ENCODE measurements around the gene KCNC4.

KCNC4 gene

DNA sequence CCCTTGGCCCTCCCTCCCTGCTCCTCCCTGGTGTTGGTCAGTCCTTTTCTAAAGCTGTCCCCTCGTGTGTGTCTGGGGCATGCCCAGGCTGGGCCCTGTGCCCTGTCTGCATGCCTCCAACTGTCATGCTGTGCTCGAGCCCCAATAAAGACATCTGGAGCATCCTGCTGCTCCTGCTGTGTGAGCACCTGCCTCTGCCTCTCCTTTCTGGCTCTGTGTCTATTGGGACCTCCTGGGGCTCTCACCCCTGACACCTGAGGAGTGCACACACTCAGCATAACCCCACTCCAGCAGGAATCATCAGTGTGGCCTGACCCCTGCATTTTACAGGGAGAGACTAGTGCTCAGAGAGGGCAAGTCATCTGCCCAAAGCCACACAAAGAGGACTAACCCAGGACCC, 23.7 kb downstream of the KCNC4 start:
- DNase-seq = no peak

- DNase-seq = no peak
Measured at GRCh38 chr1:110234691-110235090, 24.6 kb downstream of the KCNC4 start.

DNA sequence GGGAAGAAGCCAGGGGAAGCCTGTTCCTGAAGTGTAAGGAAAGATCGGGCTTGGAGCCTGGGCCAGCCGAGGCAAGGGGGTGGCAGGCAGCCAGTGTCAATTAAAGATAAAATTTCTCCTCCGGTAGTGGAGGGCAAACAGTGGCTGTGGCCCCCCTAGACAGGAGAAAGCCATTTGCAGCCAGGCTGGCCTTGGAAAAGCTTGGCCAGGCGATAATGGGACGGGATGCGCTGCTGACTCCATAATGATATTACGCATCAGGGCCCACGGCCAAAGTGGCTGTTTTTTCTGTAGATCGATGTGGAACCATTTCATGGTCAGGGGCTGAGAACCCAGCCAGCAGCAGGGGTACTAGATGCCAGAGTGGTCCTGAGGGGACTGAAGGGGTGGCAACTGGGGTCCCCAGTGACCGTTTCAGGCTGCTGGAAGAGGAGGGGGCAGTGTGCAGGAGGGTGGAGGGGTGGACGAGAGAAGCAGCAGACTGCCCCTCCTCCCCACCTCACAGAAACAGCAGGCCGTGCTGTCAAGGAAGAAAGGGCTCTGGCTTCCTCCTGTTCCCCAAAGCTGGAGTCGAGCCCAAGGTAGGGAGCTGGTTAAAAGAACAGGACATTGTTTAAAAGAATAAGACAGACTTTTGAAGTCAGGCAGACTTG, 25.2 kb downstream of the KCNC4 start:
- no peak for DNase-seq

DNA sequence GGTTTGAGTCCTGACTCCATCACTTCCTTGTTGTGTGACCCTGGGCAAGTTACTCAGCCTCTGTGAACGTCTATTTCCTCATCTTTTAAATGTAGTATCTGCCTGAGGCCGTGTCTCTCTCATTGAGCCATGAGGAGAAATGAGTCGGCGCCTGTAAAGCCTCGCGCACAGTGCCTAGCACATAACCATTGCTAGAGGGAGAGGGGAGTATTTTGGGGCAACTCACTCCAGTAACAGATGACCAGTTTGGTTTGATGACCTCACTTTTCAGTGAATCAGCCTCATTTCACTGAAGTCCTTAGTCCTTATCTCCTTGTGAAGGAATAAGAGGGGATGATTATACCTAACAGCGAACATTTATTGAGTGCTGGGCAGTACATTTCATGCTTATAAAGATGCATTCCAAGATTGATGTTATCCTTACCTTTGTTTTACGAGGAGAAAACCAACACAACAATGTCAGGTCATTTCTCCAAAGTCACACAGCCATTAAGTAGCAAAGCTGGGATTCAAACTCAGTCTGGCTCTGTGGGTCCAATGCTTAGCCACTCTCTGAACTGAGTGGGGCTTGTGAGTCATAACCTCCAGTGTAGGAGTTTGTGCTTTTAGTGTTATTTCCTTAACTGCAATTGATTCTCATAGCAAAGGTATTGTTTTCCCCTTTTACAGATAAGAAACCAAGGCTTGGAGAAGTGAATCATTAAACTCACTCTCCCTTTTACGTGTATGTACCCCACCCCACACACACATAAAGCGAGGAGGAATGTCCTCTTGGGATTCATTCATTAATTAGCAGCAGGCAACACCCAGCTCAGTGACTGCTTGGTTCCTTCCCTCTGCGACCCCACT, 25.9 kb downstream of the KCNC4 start:
- no peak for DNase-seq

DNA sequence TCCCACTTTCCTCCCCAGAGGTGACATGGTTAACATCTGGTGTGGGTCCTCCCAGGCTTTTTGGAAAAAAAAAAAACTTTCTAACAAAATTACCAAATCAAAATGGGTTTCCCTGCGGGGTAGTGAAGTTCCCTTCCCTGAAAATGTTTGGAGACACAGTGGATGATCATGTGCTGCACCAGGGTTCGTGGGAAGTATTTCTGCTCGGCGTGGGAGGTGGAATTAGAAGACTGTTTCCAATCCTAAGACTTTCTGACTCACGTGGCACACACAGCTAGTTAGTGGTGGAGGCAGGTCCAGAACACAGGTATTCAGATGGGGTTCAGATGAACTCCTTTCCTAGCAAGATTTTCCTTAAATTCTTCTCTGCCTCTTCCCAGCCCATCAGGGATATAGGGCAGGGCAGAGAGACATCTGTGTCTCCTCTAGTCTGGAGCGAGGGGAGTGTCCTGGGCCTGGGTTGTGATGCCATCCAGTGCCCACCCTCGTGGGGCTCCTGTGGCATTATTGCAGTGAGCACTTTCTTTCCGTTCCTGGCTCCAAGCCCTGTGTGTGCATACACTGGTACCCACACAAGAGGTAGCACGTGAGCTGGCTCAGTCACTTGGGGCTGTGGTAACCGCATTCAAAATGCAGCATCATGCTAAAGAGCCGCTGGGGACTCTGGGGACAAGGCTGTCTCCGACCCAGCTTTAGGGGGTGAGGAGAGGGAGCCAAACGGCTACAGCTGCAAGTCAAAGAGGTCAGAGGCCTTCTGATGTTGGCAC, 27.5 kb downstream of the KCNC4 start:
- no peak for DNase-seq

DNA sequence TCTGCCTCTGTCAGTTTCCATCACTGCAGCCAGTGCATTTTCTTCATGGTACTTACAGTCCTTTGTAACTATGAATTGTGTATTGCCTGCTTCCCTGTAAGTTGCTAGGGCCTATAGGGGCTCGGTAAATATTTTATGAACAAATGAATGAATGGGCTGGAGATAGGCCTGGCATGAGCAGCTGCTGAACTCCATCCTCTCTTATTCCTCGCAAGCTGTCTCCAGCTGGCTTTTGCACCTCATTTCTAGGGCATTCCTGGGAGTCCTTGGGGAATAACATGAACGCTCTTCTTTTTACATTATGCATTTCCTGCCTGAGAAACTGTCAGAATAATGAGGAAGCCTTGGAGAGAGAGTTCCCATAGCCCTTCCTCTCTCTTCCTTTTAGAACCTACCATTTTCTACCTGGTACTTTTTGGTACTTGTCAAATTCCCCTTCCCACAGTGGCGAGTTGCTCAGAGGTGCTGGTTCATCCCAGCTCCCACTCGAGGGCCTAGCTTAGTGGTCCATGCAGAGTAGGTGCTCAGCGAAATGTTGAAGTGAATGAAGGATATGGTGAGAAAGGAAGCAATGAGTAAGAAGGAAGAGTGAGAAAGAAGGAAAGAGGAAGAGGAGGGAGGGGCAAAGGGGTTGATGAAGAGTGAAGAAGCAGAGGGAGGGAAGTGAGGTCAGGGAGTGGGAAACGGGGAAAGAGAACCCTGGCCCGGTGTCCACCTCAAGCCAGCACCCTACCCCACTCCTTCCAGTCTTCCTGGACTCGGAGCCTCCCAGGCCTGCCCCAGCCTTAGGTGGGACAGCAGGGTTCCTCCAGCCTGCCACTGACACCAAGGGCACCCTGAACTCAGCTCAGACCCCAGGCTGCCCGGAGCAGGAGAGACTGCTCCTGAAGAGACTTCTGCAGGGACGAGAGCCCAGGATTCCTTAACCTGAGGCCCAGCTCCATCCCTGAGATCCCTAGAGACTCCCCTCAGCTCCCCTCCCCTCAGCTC, 29.6 kb downstream of the KCNC4 start:
- no peak for DNase-seq

GRCh38 chr1:110240476-110241210, 30.5 kb downstream of the KCNC4 start:
- no peak for DNase-seq

GRCh38 chr1:110241516-110241915, 31.4 kb downstream of the KCNC4 start:
- no peak for DNase-seq

DNA sequence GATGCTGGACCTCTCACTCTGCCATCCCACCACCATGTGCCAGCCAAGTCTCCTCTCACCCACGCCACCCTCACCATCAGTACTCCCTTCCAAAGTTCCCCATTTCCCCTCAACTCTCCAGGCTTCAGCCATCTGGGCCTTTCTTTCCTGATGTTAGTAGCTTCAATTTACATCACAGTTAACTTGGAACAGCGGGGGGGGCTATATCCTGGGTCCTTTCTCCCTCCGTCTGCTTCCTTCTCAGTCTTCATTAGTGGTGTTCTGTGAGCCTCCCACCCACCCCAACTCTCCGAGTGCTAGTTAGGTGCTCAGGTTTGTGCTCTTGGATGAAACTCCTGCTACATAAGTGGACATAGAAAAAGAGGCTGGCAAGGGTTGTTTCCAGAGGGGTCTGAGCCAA, 31.9 kb downstream of the KCNC4 start:
- no peak for DNase-seq

DNA sequence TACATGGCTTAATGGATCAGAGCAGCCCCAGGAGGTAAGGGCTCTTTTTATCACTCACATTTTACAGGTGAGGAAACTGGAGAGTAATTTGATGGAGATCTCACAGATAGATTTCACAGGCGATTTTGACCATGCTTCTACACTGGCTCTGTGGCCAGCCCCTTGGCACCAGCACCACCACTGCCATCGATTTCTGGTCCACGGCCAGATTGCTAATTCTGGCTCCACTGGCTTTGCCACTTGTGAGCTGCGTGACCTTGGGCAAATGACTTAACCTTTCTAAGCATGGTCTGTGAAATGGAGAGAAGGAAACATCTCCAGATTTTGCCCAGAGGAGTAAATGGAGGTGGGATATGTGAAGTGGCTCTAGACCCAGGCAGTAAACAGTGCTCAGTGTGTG, 32.6 kb downstream of the KCNC4 start:
- DNase-seq = no peak

- no peak for DNase-seq
Measured at GRCh38 chr1:110243146-110243545, 33.0 kb downstream of the KCNC4 start.

DNA sequence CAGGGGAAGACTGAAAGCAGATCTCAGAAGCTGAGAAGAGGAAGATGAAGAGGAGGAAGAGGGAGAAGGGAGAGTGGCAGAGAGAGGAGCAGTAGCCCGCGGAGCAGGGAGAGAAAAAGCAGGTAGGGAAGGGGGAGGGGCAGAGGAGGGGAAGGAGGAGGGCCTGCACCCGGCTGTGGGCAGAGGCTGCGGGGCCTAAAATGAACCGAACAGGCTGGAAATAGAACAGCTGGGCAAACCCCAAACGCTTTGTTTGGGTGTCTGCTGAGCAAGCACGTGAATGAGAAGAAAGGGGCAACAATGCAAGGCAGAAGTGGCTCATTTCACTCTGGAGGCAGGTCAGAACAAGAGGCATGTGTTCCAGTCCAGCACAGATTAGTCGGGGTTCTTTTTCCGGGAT, 33.5 kb downstream of the KCNC4 start:
- no peak for DNase-seq

DNA sequence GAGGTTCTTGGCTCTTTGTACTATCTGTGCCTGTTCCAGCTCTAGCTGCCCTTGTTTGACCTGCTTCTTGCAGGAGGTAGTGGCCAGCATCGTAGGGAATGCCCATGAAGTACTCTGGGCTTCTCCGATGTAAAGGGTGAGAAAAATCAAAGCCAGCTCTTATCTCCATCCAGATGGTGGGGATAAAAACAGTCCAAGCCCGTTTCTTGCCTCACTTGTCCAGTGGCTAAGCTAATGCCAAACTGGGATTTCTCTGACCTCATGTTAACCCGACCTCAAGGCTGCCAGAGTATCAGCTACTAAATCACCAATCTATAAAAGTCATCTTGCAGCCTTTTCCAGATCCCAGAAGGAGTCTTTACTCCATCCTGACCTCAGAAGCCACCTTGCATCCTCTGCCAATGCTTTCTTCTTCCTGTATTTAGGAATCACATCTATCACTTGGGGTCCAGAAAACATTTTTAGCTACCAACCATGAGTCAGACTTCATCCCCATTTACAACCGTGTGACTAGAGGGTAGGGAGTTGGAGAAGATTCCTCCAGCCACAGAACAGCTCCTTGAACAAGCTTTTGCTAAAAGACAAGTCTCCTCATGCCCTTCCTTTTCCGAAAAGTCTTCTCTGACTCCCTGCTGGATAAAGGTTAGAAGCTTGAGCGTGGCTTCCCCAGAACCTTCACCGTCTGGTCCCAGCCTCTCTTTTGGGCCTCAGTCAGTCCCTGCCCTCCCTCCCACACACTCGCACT, 35.9 kb downstream of the KCNC4 start:
- no peak for DNase-seq

DNA sequence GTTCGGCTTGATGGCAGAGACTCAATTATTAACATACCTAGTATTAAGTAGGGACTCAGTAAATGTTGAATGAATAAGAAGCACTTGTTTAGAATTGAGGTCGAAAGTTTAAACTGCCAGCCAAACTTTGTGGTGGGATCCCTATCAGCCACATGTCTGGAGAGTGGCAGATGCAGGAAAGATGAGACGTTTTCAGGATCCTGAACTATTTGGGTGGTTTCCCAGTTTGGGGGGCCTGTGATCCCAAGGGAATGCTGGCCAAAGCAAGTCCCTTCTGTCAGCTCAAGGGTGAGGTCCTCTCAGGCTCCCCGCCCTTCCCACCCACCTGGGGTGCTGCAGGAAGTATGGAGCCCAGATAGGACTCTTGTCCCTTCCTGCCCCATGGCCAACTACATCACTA, 38.6 kb downstream of the KCNC4 start:
- DNase-seq = no peak

GRCh38 chr1:110249256-110249655, 39.1 kb downstream of the KCNC4 start:
- DNase-seq = no peak

GRCh38 chr1:110250008-110250407, 39.9 kb downstream of the KCNC4 start:
- DNase-seq = no peak

DNA sequence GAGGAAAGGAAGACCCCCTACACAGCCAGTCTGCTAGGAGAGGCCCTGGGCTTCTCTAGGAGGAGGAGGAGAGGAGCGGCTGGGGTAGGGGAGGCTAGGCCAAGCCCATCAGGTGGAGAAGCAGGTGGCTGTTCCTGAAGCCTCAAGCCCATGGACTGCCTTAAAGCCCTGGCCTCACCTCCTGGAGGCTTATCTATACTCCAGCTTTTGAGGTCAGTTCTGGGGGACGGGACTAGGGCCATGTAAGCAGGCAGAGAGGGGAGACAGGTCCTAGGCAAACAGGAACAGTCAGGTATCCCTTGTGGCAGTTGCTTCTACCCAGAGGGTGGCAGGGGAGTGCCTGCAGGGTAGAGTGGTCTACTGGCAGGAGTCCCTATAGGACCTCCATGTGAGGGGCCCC, 40.6 kb downstream of the KCNC4 start:
- no peak for DNase-seq

- DNase-seq = no peak
Measured at GRCh38 chr1:110253213-110253612, 43.1 kb downstream of the KCNC4 start.

- DNase-seq = no peak
Measured at GRCh38 chr1:110254604-110255391, 44.7 kb downstream of the KCNC4 start.

GRCh38 chr1:110255392-110255787, 45.3 kb downstream of the KCNC4 start:
- DNase-seq = no peak
